CD14-positive monocyte (primary cell): ENCODE data around the gene IGF2BP3. TPM values are rescaled to one million over a fixed set of nuclear protein-coding genes. Genes with fewer than 3 reads are reported as not detected.

ENCODE experiments used
- DNase-seq, 3 donors: peaks; one replicate each; pipeline ENCODE4 v3.0.0-alpha.2; 2011 to 2022
- H2AFZ ChIP-seq: 2 replicates; pipeline ENCODE4 v1.6.0; 2012; ENCODE audit warnings: mild to moderate bottlenecking, low read depth, low read length, inconsistent platforms; ENCODE audit not compliant: insufficient read depth, poor library complexity, severe bottlenecking
- H3K27ac ChIP-seq, 2 donors: 1 replicate in 1 of 2; 2 replicates in 1 of 2; pipeline ENCODE4 v1.5.1; 2012 to 2013; ENCODE audit warnings: low read length in 2 of 2, control low read depth in 1 of 2, inconsistent platforms in 1 of 2, low read depth in 1 of 2, mild to moderate bottlenecking in 1 of 2
- H3K27me3 ChIP-seq, 2 donors: one replicate each; pipeline versions ENCODE4 v1.6.0 to v1.6.1; 2011 to 2013; ENCODE audit warnings: low read length in 2 of 2; ENCODE audit not compliant: control insufficient read depth in 2 of 2, insufficient read depth in 2 of 2
- H3K36me3 ChIP-seq, 2 donors: replicated peaks in 1 of 2; 1 replicate in 1 of 2; 2 replicates in 1 of 2; pipeline versions ENCODE4 v1.5.1 to v1.6.1; 2012 to 2013; ENCODE audit warnings: low read length in 2 of 2, control low read depth in 1 of 2, inconsistent platforms in 1 of 2, mild to moderate bottlenecking in 1 of 2; ENCODE audit not compliant: insufficient read depth in 2 of 2, control insufficient read depth in 1 of 2
- H3K4me1 ChIP-seq, 2 donors: 1 replicate in 1 of 2; 2 replicates in 1 of 2; pipeline versions ENCODE4 v1.5.1 to v1.6.1; 2012 to 2013; ENCODE audit warnings: low read length in 2 of 2, control low read depth in 1 of 2, inconsistent platforms in 1 of 2, mild to moderate bottlenecking in 1 of 2, moderate library complexity in 1 of 2; ENCODE audit not compliant: insufficient read depth in 2 of 2, control insufficient read depth in 1 of 2
- H3K4me2 ChIP-seq: replicated peaks from 2 replicates; pipeline ENCODE3; 2012; ENCODE audit warnings: low read length, moderate library complexity, mild to moderate bottlenecking; ENCODE audit not compliant: poor library complexity, severe bottlenecking; ENCODE audit errors: extremely low read depth
- H3K4me3 ChIP-seq, 3 experiments: fragments of 200-600 bp in 1 of 3; sonication (generic) in 1 of 3; replicated peaks in 1 of 3; 1 replicate in 2 of 3; 2 replicates in 1 of 3; pipeline ENCODE4 v1.5.1; 2011 to 2013; ENCODE audit warnings: low read length in 3 of 3, mild to moderate bottlenecking in 3 of 3, control low read depth in 2 of 3, low read depth in 2 of 3, inconsistent platforms in 1 of 3, moderate library complexity in 1 of 3
- H3K79me2 ChIP-seq: 2 replicates; pipeline ENCODE4 v1.6.0; 2012; ENCODE audit warnings: mild to moderate bottlenecking, control low read depth, inconsistent platforms, low read length, moderate library complexity; ENCODE audit not compliant: insufficient read depth
- H3K9ac ChIP-seq: 2 replicates; pipeline ENCODE4 v1.6.0; 2017; ENCODE audit warnings: low read length, mild to moderate bottlenecking; ENCODE audit not compliant: insufficient read depth, poor library complexity, severe bottlenecking
- H3K9me3 ChIP-seq, 2 donors: replicated peaks in 1 of 2; 1 replicate in 1 of 2; 2 replicates in 1 of 2; pipeline versions ENCODE4 v1.5.1 to v1.6.1; 2012 to 2013; ENCODE audit warnings: low read length in 2 of 2, control low read depth in 1 of 2; ENCODE audit not compliant: control insufficient read depth in 1 of 2, insufficient read depth in 1 of 2
- H4K20me1 ChIP-seq: 2 replicates; pipeline ENCODE4 v1.6.0; 2012; ENCODE audit warnings: mild to moderate bottlenecking, low read length, control low read depth, moderate library complexity; ENCODE audit not compliant: insufficient read depth
- H3K27ac Mint-ChIP-seq, 7 donors: one replicate each; pipeline ENCODE4 v1.8.0; 2020; ENCODE audit warnings: mild to moderate bottlenecking in 7 of 7, mixed read lengths in 7 of 7, moderate library complexity in 6 of 7, inconsistent platforms in 2 of 7
- H3K27me3 Mint-ChIP-seq, 3 donors: one replicate each; pipeline ENCODE4 v1.8.0; 2021 to 2022; ENCODE audit warnings: low read depth in 3 of 3, mild to moderate bottlenecking in 3 of 3, mixed read lengths in 3 of 3, moderate library complexity in 3 of 3, inconsistent platforms in 1 of 3
- H3K36me3 Mint-ChIP-seq, 2 donors: one replicate each; pipeline ENCODE4 v1.8.0; 2020; ENCODE audit warnings: mixed read lengths in 2 of 2, inconsistent platforms in 1 of 2, mild to moderate bottlenecking in 1 of 2
- H3K4me1 Mint-ChIP-seq: one replicate; pipeline ENCODE4 v1.8.0; 2020; ENCODE audit warnings: mild to moderate bottlenecking, mixed read lengths
- H3K4me3 Mint-ChIP-seq, 2 donors: one replicate each; pipeline ENCODE4 v1.8.0; 2020; ENCODE audit warnings: mild to moderate bottlenecking in 2 of 2, mixed read lengths in 2 of 2, moderate library complexity in 1 of 2
- H3K9me3 Mint-ChIP-seq, 7 donors: one replicate each; pipeline ENCODE4 v1.8.0; 2020 to 2022; ENCODE audit warnings: mixed read lengths in 7 of 7, mild to moderate bottlenecking in 6 of 7, moderate library complexity in 6 of 7, inconsistent platforms in 2 of 7
- CTCF ChIP-seq: fragments of 200-600 bp; IDR thresholded peaks from one replicate; pipeline ENCODE4 v1.8.0; 2022; ENCODE audit warnings: antibody characterized with exemption, mild to moderate bottlenecking
- WGBS: methylation state at CpG from one replicate; pipeline ENCODE4 v1.1.5; 2013; ENCODE audit warnings: missing lambda C conversion rate; ENCODE audit not compliant: insufficient coverage; 5-methylcytosine and 5-hydroxymethylcytosine counted together
- intact Hi-C, 2 donors: fragments of 100-400 bp; cut with micrococcal nuclease; formaldehyde crosslinking; loops; one replicate each; pipeline versions ENCODE4 v1.15.0 to v1.15.1; 2023
- polyA plus RNA-seq, 3 donors: library from polyadenylated mRNA; depleted of rRNA in 1 of 3; unstranded in 2 of 3; stranded (reverse) in 1 of 3; fragments of 300-500 nt in 2 of 3; fragments of >200 nt in 1 of 3; fragmentation: Illumina TruSeq in 2 of 3; gene quantifications; 1 replicate in 2 of 3; 2 replicates in 1 of 3; pipeline ENCODE4 v1.2.3, GENCODE V29; 2012 to 2021
- small RNA-seq: library from RNA; depleted of rRNA; stranded (forward); fragments of <200 nt; gene quantifications from one replicate; pipeline ENCODE3, GENCODE V24; 2012; ENCODE audit warnings: low read depth; ENCODE audit not compliant: insufficient read length

Gene IGF2BP3
- polyA plus RNA-seq, 3 donors: 0.60 to 5.3 (median 3.2) TPM

GRCh38 chr7:23260371-23260770, 209.9 kb downstream of the IGF2BP3 start:
- no peaks in the 10 kb centered on the region for H3K4me1 ChIP-seq
- Mint-ChIP-seq H3K4me1 (no peaks in the 10 kb centered on the region), H3K4me3 (no peak overlapping the region), H3K27ac (no peak overlapping the region), H3K36me3 (no peaks in the 10 kb centered on the region), H3K27me3 (peaks cover 3 to 11% (median 4%) of the 10 kb centered on the region in 3 donors), H3K9me3 (no peaks in the 10 kb centered on the region)
- no peaks in the 10 kb centered on the region for H3K79me2 ChIP-seq
- no peak for TF ChIP-seq CTCF
- H3K27ac ChIP-seq: no peak overlapping the region
- H3K4me2 ChIP-seq: no peak overlapping the region
- H2AFZ ChIP-seq: no peak overlapping the region
- DNase-seq: no peak
- H3K27me3 ChIP-seq: peaks cover 0 to 2% of the 10 kb centered on the region in 2 donors
- intact Hi-C loops: loop anchor here in 1 of 2 donors (5.0 kb wide), 1 partner anchor 73 kb away; no protein-coding TSS in a partner anchor
- H4K20me1 ChIP-seq: no peaks in the 10 kb centered on the region
- H3K9me3 ChIP-seq: no peaks in the 10 kb centered on the region
- no peaks in the 10 kb centered on the region for H3K36me3 ChIP-seq
- no peak overlapping the region for H3K9ac ChIP-seq
- no peak overlapping the region for H3K4me3 ChIP-seq
- 77% methylated on average over 8 of the region's 10 CpGs for WGBS

Small RNAs within 50 kb of the gene (small RNA-seq; reads per million reads assigned to genes)
- gene AC079780.1 (not detected), gene RF00019 (not detected), gene RNU7-143P (not detected), gene SNORD65C (121 reads per million, percentile 96 among the genes with 10 or more reads in this experiment)

Other genes with a start within 250 kb of the IGF2BP3 start
- gene GPNMB, start 223.7 kb downstream of the IGF2BP3 start, polyA plus RNA-seq: 1 to 10 TPM; 1.3 to 3.0 (median 1.5) TPM
- 10 to 100 TPM; 16.8 to 41.5 (median 41.4) TPM for gene MALSU1, start 171.2 kb downstream of the IGF2BP3 start, polyA plus RNA-seq
- gene TRA2A, start 61.5 kb upstream of the IGF2BP3 start, polyA plus RNA-seq: 10 to 100 TPM; 31.2 to 92.8 (median 46.6) TPM
- gene CCDC126, start 126.9 kb upstream of the IGF2BP3 start, polyA plus RNA-seq: 10 to 100 TPM in 2 of 3 donors, 1 to 10 TPM in 1; 3.5 to 20.1 (median 17.4) TPM
- 1 to 10 TPM; 1.4 to 7.8 (median 2.1) TPM for gene FAM221A, start 209.7 kb upstream of the IGF2BP3 start, polyA plus RNA-seq
- gene STK31, start 239.7 kb upstream of the IGF2BP3 start, polyA plus RNA-seq: under 1 TPM in 1 of 3 donors, not detected in 2; 0.11 TPM